CD4-positive, alpha-beta T cell treated with Interleukin-6 for 4 hours (primary cell): ENCODE data around the gene STUB1.
A peak's percentile ranks its signal among the peaks of the same experiment; 100 is the strongest.
"Not testable (repeated sequence)": the region's sequence is repeated elsewhere in the genome, so short reads cannot be mapped to it uniquely, and the experiment has no call there.

ENCODE experiments used
- DNase-seq: peaks from one replicate; pipeline ENCODE4 v3.0.0-alpha.2; 2020; ENCODE audit warnings: mixed read lengths

Gene STUB1

GRCh38 chr16:680967-681745 lies 946 bp downstream of the STUB1 start:
- no peak for DNase-seq

- no peak for DNase-seq
Observed at GRCh38 chr16:681746-682427, 1.7 kb downstream of the STUB1 start.

GRCh38 chr16:682493-683395 lies 2.5 kb downstream of the STUB1 start:
- no peak for DNase-seq

GRCh38 chr16:683396-684070 lies 3.3 kb downstream of the STUB1 start:
- DNase-seq, result no peak

GRCh38 chr16:684071-684794 lies 4.0 kb downstream of the STUB1 start, which contains the start of gene JMJD8:
Gene JMJD8, minus strand, starts transcription at chr16:684334. Its CDS starts 15 bp downstream, at chr16:684319.
- peak; percentile 98 for DNase-seq

GRCh38 chr16:684961-685696 lies 4.9 kb downstream of the STUB1 start:
- no peak for DNase-seq

- DNase-seq, result no peak
Observed at GRCh38 chr16:685967-686366, 5.8 kb downstream of the STUB1 start.

- DNase-seq, result no peak
Observed at GRCh38 chr16:686459-687260, 6.5 kb downstream of the STUB1 start.

GRCh38 chr16:687499-687898 lies 7.3 kb downstream of the STUB1 start:
- no peak for DNase-seq

- DNase-seq, result no peak
Observed at GRCh38 chr16:689175-689897, 9.1 kb downstream of the STUB1 start.

GRCh38 chr16:691242-691641 lies 11.0 kb downstream of the STUB1 start:
- DNase-seq, result not testable (repeated sequence)

GRCh38 chr16:692356-693108 lies 12.3 kb downstream of the STUB1 start:
- DNase-seq, result no peak

GRCh38 chr16:693364-693763 lies 13.2 kb downstream of the STUB1 start:
- DNase-seq, result no peak

- no peak for DNase-seq
Observed at GRCh38 chr16:693766-694165, 13.6 kb downstream of the STUB1 start.

GRCh38 chr16:694187-694862 lies 14.1 kb downstream of the STUB1 start:
- peak; percentile 28 for DNase-seq

GRCh38 chr16:694863-695354 lies 14.7 kb downstream of the STUB1 start:
- DNase-seq, result no peak

- peak; percentile 81 for DNase-seq
Observed at GRCh38 chr16:695355-696089, 15.3 kb downstream of the STUB1 start.
